SH-SY5Y (cell line): ENCODE measurements around the gene PPP6C.

Source experiments
- GATA2 ChIP-seq: IDR thresholded peaks from 2 replicates; pipeline ENCODE4 v1.6.1; 2011; ENCODE audit warnings: mild to moderate bottlenecking, low read depth, low read length
- GATA3 ChIP-seq: IDR thresholded peaks from 2 replicates; pipeline ENCODE4 v1.6.1; 2011; ENCODE audit warnings: low read depth, mild to moderate bottlenecking, low read length, moderate library complexity

DNA sequence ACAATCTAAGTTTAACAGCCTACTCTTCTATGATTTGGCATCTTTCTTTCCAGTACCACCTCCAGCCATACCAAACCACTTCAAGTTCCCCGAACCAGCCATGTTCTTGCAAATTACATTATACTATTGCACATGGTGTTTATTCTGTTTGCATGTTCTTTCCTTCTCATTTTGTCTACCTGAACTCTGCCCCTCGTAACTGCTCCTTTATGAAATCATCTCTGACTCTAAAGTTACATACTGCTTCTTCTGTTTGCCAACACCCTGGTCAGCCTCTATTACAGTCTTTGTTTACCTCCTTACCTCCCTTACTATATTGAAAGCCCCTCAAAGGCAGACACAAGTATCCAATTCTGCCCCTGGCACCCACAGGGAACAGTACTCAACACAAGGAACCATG lies 6.0 kb downstream of the PPP6C start:
- no peak for TF ChIP-seq GATA2
- TF ChIP-seq GATA3: no peak
